RPMI8226 (cell line): ENCODE data around the gene ALDH5A1.
A peak's percentile ranks its signal among the peaks of the same experiment; 100 is the strongest.

Source experiments
- DNase-seq: peaks from one replicate; pipeline ENCODE4 v3.0.0-alpha.2; 2015

ALDH5A1 gene

GRCh38 chr6:24534329-24534728 lies 39.6 kb downstream of the ALDH5A1 start:
- no peak for DNase-seq

GRCh38 chr6:24535210-24535609 lies 40.4 kb downstream of the ALDH5A1 start:
- DNase-seq, result no peak

- no peak for DNase-seq
Observed at GRCh38 chr6:24536466-24536865, 41.7 kb downstream of the ALDH5A1 start.

- no peak for DNase-seq
Observed at GRCh38 chr6:24537082-24537699, 42.4 kb downstream of the ALDH5A1 start.

GRCh38 chr6:24537771-24538385 lies 43.1 kb downstream of the ALDH5A1 start:
- DNase-seq, result no peak

- no peak for DNase-seq
Observed at GRCh38 chr6:24539416-24539815, 44.6 kb downstream of the ALDH5A1 start.

- DNase-seq, result no peak
Observed at GRCh38 chr6:24540197-24540596, 45.4 kb downstream of the ALDH5A1 start.

GRCh38 chr6:24543683-24544082 lies 48.9 kb downstream of the ALDH5A1 start:
- DNase-seq, result no peak

GRCh38 chr6:24545183-24545582 lies 50.4 kb downstream of the ALDH5A1 start:
- DNase-seq, result no peak

- no peak for DNase-seq
Observed at GRCh38 chr6:24545691-24546090, 50.9 kb downstream of the ALDH5A1 start.

- DNase-seq, result no peak
Observed at GRCh38 chr6:24546439-24546838, 51.7 kb downstream of the ALDH5A1 start.

- DNase-seq, result peak; percentile 30
Observed at GRCh38 chr6:24547243-24547642, 52.5 kb downstream of the ALDH5A1 start.

GRCh38 chr6:24549158-24549557 lies 54.4 kb downstream of the ALDH5A1 start:
- no peak for DNase-seq

- no peak for DNase-seq
Observed at GRCh38 chr6:24549674-24550353, 55.0 kb downstream of the ALDH5A1 start.

GRCh38 chr6:24551139-24551538 lies 56.4 kb downstream of the ALDH5A1 start:
- no peak for DNase-seq

- DNase-seq, result no peak
Observed at GRCh38 chr6:24554474-24554873, 59.7 kb downstream of the ALDH5A1 start.

GRCh38 chr6:24558516-24558915 lies 63.7 kb downstream of the ALDH5A1 start:
- DNase-seq, result no peak

- DNase-seq, result no peak
Observed at GRCh38 chr6:24564081-24564480, 69.3 kb downstream of the ALDH5A1 start.

GRCh38 chr6:24565196-24565595 lies 70.4 kb downstream of the ALDH5A1 start:
- no peak for DNase-seq

- DNase-seq, result no peak
Observed at GRCh38 chr6:24566020-24566767, 71.4 kb downstream of the ALDH5A1 start.

- no peak for DNase-seq
Observed at GRCh38 chr6:24568683-24569082, 73.9 kb downstream of the ALDH5A1 start.

GRCh38 chr6:24569811-24570210 lies 75.0 kb downstream of the ALDH5A1 start:
- no peak for DNase-seq

- DNase-seq, result no peak
Observed at GRCh38 chr6:24571361-24571760, 76.6 kb downstream of the ALDH5A1 start.

GRCh38 chr6:24574809-24575208 lies 80.0 kb downstream of the ALDH5A1 start:
- DNase-seq, result peak; percentile 74
